A549 treated with AZD9567 at 1 μM for 4 hours (cell line): ENCODE measurements around the gene LMLN. TPM values are rescaled to one million over a fixed set of nuclear protein-coding genes. Genes with fewer than 3 reads are reported as not detected.

Experiments used
- total RNA-seq: library from RNA; stranded (reverse); fragments of 200-300 nt; extraction: Qiagen RNA extraction; gene quantifications from 5 replicates; pipeline ENCODE4 v1.2.3, GENCODE V29; 2022; ENCODE audit not compliant: insufficient read depth

Gene LMLN, protein sequence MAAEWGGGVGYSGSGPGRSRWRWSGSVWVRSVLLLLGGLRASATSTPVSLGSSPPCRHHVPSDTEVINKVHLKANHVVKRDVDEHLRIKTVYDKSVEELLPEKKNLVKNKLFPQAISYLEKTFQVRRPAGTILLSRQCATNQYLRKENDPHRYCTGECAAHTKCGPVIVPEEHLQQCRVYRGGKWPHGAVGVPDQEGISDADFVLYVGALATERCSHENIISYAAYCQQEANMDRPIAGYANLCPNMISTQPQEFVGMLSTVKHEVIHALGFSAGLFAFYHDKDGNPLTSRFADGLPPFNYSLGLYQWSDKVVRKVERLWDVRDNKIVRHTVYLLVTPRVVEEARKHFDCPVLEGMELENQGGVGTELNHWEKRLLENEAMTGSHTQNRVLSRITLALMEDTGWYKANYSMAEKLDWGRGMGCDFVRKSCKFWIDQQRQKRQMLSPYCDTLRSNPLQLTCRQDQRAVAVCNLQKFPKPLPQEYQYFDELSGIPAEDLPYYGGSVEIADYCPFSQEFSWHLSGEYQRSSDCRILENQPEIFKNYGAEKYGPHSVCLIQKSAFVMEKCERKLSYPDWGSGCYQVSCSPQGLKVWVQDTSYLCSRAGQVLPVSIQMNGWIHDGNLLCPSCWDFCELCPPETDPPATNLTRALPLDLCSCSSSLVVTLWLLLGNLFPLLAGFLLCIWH
- 2.3 to 15.6 TPM (median 2.6 TPM) in 5 replicates for total RNA-seq

DNA sequence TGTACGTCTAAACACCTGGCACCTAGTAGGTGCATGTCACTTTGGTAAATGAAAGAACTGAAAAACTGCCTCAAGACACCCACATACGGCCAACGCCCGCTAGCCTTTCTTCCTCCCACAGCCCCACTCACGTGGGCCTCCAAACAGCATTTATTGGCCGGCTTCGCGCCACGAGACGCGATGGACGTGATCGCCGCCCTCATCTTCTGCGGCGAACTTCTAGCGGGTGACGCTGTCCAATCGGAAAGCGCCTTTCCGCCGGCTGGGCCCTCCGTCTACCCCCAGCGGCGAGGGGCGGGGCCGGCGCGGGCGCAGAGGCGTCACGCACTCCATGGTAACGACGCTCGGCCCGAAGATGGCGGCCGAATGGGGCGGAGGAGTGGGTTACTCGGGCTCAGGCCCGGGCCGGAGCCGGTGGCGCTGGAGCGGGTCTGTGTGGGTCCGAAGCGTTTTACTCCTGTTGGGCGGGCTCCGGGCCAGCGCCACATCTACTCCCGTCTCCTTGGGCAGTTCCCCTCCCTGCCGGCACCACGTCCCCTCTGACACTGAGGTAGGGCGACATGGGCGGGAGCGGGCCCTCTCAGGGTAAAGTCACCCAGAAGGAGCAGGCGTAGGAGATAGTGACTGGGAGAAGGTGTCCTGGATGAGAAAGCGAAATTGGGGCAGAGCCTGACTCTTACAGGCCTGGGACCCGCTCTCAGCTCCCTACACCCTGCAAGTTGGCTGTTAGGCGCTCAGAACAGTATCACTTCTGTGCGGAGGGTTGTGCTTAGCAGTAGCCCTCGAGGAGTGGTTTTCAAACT is at the start of gene LMLN:
LMLN (plus strand) TSS at position 327 of the 803 bp plus-strand sequence; CDS start at position 356, 29 bp downstream.

DNA sequence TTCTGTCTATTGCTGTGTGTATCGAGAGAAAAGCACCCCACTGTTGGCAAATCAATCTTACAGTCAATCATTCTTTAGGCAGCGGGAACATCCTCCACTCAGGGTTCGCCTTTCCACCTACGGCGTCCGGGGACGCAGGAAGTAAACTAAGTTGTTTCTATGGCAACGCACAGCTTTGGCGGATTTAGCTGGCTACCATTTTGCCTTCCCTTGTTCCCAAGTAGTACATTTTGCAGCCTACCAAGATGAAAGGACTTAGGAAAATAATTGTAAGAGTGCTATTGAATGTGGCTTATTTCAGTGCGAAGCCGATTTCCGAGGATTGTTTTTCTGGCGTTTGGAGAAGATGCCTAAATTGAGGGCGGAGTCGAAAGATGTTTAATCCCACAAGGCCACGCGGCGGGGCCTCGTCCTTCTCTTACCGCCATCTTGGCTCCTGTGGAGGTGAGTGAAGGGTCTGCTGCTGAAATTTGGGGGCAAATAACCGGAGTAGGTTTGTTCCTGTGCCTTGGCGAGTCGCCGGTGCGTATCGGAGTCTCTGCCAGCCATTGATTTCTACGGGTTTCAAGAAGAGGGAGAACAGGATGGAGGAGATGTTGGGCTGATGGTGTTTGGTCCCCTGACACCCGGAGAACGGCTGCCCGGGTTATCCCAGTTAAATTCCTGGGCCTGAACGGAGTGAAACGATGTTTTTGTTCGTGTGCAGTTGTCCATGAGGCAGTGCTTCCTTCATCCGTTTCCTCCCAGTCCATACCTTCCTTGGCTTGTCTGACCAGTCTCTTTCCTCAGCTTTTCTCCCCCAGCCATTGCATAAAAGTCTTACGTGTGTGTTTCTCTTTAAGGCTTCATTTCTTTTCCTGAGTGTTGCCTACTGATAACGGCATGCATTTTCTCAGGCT is 10.0 kb upstream of the LMLN start, which contains the start of gene RPL35A:
RPL35A (plus strand) TSS at position 413 of the 899 bp plus-strand sequence. CDS start 778 bp downstream, outside the sequence.

Other genes starting within 250 kb of the LMLN start
- 7.8 to 11.0 TPM (median 8.8 TPM) in 5 replicates for gene RUBCN, start 223.3 kb upstream of the LMLN start, total RNA-seq
- 22.6 to 36.4 TPM (median 28.2 TPM) in 5 replicates for gene FYTTD1, start 210.3 kb upstream of the LMLN start, total RNA-seq
- 14.1 to 17.1 TPM (median 14.7 TPM) in 5 replicates for gene LRCH3, start 169.0 kb upstream of the LMLN start, total RNA-seq
- 1,049 to 1,249 TPM (median 1,092 TPM) in 5 replicates for gene RPL35A, start 10.0 kb upstream of the LMLN start, total RNA-seq